Esophagus squamous epithelium (tissue), 4 donors: ENCODE measurements around the gene ODAD3.
"Not testable (repeated sequence)": the region's sequence is repeated elsewhere in the genome, so short reads cannot be mapped to it uniquely, and the experiment has no call there.

Experiments used
- CTCF ChIP-seq, 6 experiments: fragments of 450-650 bp in 4 of 6; fragments of 200-600 bp in 2 of 6; sonication (generic) in 2 of 6; IDR thresholded peaks; one replicate each; pipeline ENCODE4 v1.5.1; 2016 to 2019; ENCODE audit warnings: antibody characterized with exemption in 6 of 6, mild to moderate bottlenecking in 4 of 6, moderate library complexity in 4 of 6
- POLR2A ChIP-seq, 4 donors: fragments of 450-650 bp; IDR thresholded peaks; one replicate each; pipeline ENCODE4 v1.6.1; 2017; ENCODE audit warnings: antibody characterized with exemption in 4 of 4, mild to moderate bottlenecking in 4 of 4, moderate library complexity in 3 of 4

GRCh38 chr19:11379269-11379845 is 55.6 kb downstream of the ODAD3 start:
- not testable (repeated sequence) for TF ChIP-seq CTCF, POLR2A (IDR thresholded peaks at IDR 0.05)
